ENCODE data around the gene MPEG1.
A peak's percentile ranks its signal among the peaks of the same experiment; 100 is the strongest.

The MPEG1 gene

GRCh38 chr11:59186130-59186594 is 26.6 kb downstream of the MPEG1 start:
- no peak for DNase-seq

DNA sequence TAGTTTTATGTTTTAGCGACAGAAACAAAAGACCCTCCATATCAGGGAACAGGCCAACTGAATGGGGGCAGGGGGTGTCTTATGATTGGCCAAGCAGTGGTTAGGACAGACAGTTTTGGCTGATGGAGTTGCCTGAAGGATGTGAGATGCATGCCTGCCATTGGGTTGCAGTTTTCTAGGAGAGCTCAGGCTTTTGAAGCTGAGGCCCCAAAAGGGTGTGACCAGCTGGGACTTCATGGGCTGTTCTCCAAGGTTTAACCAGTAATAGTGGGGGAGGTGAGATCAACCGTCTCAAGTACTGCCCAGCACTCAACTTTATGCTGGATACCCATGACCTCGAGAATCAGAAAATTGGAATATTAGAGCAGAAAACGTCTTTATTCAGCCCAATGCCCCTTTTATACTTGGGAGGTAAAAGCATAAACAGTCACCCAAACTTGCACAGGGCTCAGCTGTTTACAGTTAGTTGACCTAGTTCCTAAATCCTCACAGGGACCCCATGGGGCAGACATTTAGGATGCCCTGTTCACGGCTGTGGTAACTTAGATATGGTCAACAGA is 27.3 kb downstream of the MPEG1 start:
- DNase-seq, result no peak

- no peak for DNase-seq
Observed at GRCh38 chr11:59184691-59185339, 27.9 kb downstream of the MPEG1 start.

DNA sequence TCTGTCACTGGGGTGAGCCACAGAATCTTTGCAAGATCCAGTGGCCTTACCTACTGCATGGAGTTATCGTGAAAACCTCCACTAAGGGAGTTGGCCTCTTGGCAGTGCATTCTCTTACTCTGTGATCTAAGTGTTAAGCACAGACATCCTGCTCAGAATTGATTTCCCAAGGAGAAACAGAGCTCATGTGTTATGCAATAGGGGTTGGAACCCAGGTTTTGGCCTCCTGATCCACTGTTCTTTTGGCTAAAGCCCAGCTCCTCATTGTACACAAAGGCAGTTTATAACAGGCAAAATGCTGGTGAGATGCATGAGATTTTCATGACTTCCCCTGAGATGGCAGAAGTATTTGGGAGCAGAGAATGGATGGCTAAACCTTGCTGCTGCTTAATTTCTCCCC is 29.0 kb downstream of the MPEG1 start:
- no peak for DNase-seq

DNA sequence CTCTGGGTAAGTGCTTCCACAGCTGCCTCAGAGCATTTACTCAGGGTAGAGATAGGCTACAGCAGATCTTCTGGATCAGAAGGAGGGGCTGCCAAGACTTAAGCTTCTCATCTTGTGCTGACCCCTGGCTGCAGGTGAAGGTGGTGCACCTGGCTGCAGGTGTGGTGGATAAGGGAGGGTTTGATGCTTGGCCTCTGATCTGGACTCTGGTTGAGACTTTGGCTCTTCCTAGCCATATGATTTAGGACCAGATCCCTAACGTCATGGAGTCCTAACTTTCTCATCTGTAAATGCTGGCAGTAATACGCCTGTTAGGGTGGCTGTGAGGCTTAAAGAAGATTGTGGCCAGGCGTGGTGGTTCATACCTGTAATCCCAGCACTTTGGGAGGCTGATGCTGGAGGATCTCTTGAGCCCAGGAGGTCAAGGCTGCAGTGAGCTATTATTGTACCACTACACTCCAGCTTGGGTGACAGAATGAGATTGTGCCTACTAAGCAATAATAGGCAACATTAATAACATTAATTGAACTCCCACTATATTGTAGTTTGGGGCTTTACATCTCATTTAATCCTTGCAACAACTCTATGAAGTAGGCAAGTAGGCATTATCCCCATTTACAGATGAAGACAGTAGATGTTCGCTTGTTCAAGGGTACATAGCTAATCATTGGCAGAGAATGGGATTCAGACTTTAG is 30.1 kb downstream of the MPEG1 start:
- DNase-seq, result no peak

GRCh38 chr11:59181746-59182456 is 30.8 kb downstream of the MPEG1 start:
- no peak for DNase-seq

GRCh38 chr11:59180907-59181306 is 31.8 kb downstream of the MPEG1 start:
- no peak for DNase-seq

- no peak for DNase-seq
Observed at GRCh38 chr11:59180168-59180776, 32.5 kb downstream of the MPEG1 start.

DNA sequence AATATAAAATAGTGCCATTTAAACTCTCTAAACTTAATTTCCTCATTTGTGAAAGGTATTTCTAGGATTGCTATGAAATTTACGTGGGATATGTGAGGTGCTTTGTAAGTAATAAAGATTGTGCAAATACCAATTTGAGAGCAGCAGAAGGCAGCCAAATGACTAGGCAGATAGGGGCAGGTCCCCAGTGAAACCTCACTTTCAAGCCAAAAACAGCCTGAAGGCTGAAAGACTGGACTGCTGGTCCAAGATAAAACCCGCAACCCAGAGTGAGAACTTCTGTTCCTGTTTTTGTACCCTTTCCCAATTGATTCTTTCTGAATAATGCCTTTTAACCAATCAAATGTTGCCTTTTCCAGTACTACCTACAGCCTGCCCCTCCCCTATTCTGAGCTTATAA is 33.6 kb downstream of the MPEG1 start:
- DNase-seq, result no peak

GRCh38 chr11:59178402-59178801 is 34.3 kb downstream of the MPEG1 start:
- DNase-seq, result no peak

GRCh38 chr11:59176330-59176729 is 36.4 kb downstream of the MPEG1 start:
- DNase-seq, result no peak

- DNase-seq, result no peak
Observed at GRCh38 chr11:59175091-59175501, 37.6 kb downstream of the MPEG1 start.

DNA sequence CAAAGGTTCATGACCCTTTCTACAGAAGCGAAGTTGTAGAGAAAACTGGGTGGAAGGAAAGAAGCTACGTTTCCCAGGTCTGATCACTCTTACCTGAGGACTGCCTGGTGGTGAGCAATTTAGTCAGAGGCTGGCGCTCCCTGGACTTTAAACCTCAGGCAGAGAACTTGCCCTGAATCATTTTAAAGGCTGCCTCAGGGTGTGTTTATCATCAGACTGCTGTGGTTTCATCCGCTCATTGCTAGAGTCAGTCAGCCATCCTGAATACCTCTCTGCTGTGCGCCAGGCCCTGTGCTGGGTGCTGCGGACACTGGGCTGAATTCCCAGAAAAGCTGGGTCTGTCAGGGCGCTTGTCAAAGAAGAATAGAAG is 38.1 kb downstream of the MPEG1 start:
- no peak for DNase-seq

GRCh38 chr11:59173964-59174663 is 38.6 kb downstream of the MPEG1 start:
- no peak for DNase-seq

GRCh38 chr11:59173080-59173963 is 39.4 kb downstream of the MPEG1 start:
- DNase-seq, result peak; percentile 58

DNA sequence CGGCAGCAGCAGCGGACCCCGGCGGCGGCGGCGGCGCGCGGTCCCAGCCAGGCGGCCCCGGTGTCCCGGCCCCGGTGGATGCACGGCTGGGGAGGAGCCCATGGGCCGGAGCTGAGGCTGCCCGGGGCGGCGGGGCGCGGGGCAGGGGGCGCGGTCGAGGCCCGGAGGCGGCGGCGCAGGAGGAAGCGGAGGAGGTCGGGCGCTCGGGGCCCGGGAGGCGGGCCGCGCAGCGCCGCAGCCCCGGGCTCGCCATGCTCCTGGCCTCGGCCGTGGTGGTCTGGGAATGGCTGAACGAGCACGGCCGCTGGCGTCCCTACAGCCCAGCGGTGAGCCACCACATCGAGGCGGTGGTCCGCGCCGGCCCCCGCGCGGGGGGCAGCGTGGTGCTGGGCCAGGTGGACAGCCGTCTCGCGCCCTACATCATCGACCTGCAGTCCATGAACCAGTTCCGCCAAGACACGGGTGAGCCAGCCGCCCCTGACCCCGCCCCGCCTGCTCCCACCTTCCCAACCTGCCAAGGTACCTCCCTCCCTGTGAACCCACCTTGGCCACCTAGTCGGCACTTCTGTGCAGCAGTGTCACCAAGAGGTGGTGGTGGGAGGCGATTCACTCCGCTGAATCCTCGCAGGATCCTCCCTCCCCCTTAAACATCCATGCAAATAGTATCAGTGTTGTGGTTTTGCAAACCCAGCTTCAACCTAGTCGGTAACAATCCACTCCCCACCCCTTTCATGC is 40.2 kb downstream of the MPEG1 start:
- DNase-seq, result peak; percentile 46

GRCh38 chr11:59171508-59172322 is 41.0 kb downstream of the MPEG1 start, which contains the start of gene DTX4:
Gene DTX4 (plus strand): TSS chr11:59172132. CDS start chr11:59172596, 464 bp downstream.
- DNase-seq, result peak; percentile 94

GRCh38 chr11:59164028-59164427 is 48.7 kb downstream of the MPEG1 start:
- no peak for DNase-seq
